GM12864 (cell line): ENCODE measurements around the gene DCUN1D3.

Experiments
- DNase-seq: peaks from one replicate; pipeline ENCODE4 v3.0.0-alpha.2; 2011; ENCODE audit warnings: low read depth
- H3K4me3 ChIP-seq: 2 replicates; pipeline ENCODE4 v1.5.1; 2011; ENCODE audit warnings: mild to moderate bottlenecking, low read depth, low read length, control low read depth
- TF ChIP-seq, protein P1 (sequence below): IDR thresholded peaks from 2 replicates; pipeline ENCODE4 v1.5.1; 2011; ENCODE audit warnings: low read depth, mild to moderate bottlenecking, moderate library complexity, low read length, control low read depth, inconsistent platforms; ENCODE audit errors: missing control alignments

The DCUN1D3 gene

DNA sequence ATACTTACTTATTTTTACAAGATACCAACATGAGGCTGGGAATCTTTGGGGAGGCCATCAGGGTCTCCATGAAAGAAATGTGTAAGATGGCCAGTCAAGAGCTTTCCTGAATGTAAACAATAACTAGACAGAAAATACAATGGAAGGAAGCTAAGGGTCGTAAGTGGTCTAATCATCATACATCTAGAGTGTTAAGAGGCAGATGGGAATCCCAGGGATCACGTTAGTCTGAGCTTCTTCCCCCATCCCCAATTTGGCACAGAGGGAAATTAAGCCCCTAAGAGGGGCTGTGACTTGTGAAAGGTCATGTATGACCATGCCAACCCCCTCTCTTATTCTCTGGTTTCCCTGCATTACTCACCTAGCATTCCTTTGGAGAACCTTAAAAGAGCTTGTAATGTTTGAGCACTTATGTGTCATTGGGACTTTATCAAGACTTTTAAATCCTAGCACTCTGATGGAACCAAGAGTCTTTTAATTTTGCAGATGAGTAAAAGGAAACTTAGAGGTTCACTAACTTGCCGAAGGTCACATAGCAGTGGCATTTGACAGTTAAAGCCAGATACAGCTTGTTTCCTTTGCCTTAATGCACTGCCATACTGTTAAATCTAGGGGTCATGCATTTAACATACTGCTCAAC, 46.1 kb downstream of the DCUN1D3 start:
- DNase-seq: no peak
- TF ChIP-seq, protein P1, sequence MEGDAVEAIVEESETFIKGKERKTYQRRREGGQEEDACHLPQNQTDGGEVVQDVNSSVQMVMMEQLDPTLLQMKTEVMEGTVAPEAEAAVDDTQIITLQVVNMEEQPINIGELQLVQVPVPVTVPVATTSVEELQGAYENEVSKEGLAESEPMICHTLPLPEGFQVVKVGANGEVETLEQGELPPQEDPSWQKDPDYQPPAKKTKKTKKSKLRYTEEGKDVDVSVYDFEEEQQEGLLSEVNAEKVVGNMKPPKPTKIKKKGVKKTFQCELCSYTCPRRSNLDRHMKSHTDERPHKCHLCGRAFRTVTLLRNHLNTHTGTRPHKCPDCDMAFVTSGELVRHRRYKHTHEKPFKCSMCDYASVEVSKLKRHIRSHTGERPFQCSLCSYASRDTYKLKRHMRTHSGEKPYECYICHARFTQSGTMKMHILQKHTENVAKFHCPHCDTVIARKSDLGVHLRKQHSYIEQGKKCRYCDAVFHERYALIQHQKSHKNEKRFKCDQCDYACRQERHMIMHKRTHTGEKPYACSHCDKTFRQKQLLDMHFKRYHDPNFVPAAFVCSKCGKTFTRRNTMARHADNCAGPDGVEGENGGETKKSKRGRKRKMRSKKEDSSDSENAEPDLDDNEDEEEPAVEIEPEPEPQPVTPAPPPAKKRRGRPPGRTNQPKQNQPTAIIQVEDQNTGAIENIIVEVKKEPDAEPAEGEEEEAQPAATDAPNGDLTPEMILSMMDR: no peak
- no peak overlapping the region for H3K4me3 ChIP-seq

DNA sequence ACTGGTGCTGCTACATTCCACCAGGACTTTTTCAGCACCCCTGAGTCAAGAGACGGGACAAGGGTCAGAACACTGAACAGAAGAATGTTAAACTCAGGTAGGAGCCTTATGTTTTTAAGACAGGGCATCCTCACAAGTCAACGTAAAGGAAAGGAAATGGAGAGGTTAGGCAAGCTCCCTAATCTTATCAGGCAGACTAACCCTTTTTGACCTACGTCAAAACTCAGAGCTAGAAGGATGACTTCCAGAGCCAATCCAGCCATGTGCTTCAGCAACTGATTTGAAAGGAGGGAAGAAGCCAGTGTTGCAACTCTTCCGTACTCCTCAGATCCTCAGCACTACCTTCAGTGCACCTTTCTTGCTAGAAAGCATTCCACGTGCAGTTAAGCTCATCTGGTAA, 47.0 kb downstream of the DCUN1D3 start:
- no peak overlapping the region for H3K4me3 ChIP-seq
- no peak for DNase-seq
- TF ChIP-seq, protein P1: no peak

- H3K4me3 ChIP-seq: no peak overlapping the region
- TF ChIP-seq, protein P1: no peak
- DNase-seq: no peak
These were observed 48.6 kb downstream of the DCUN1D3 start for GRCh38 chr16:20851601-20852000.

- H3K4me3 ChIP-seq: no peak overlapping the region
- DNase-seq: no peak
- TF ChIP-seq, protein P1: no peak
These were observed 49.2 kb downstream of the DCUN1D3 start for GRCh38 chr16:20850981-20851380.

GRCh38 chr16:20849589-20850390, 50.4 kb downstream of the DCUN1D3 start:
- no peak overlapping the region for H3K4me3 ChIP-seq
- no peak for DNase-seq
- TF ChIP-seq, protein P1: peak; percentile 99

DNA sequence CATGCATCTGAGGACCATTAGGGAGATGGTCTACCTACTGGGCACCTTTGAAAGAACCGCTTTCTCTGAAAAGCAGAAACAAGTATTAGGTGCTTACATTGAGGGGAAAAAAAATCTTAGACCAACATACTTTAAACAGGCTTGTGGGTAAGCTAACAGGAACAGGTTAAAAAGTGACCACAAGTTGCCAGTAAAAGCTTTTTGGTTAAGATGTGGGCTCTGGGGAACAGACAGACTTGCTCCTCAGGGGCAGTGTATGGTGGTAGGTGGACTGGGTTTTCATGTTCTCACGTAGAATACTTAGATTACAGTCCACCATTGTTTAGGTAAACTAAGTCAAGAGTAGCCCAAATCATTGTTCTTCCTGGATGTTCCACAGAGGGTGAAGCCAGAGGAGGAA, 52.6 kb downstream of the DCUN1D3 start:
- no peak for DNase-seq
- H3K4me3 ChIP-seq: no peak overlapping the region
- TF ChIP-seq, protein P1: no peak
